Lung (tissue), 12 donors: ENCODE results near the gene MPND. TPM values are rescaled to one million over a fixed set of nuclear protein-coding genes. Genes with fewer than 3 reads are reported as not detected.

Experiments
- ATAC-seq: fragments of 200-7000 bp; cut with Tn5 transposase; one replicate; pipeline ENCODE4 v1.9.1; 2020; ENCODE audit warnings: moderate number of reproducible peaks; ENCODE audit not compliant: insufficient read depth, low FRiP score
- DNase-seq, 3 donors: peaks; one replicate each; pipeline ENCODE4 v3.0.0-alpha.2; 2013 to 2017
- H3K27ac ChIP-seq, 2 donors: one replicate each; pipeline ENCODE4 v1.5.1; 2013; ENCODE audit warnings: mild to moderate bottlenecking in 2 of 2, moderate library complexity in 2 of 2, control low read depth in 1 of 2, inconsistent platforms in 1 of 2, low read depth in 1 of 2, low read length in 1 of 2
- H3K27me3 ChIP-seq, 3 donors: one replicate each; pipeline ENCODE4 v1.5.1; 2013; ENCODE audit warnings: low read length in 2 of 3; ENCODE audit not compliant: control insufficient read depth in 3 of 3, insufficient read depth in 3 of 3
- H3K36me3 ChIP-seq, 4 donors: one replicate each; pipeline ENCODE4 v1.5.1; 2013; ENCODE audit warnings: low read length in 4 of 4, mild to moderate bottlenecking in 1 of 4, moderate library complexity in 1 of 4; ENCODE audit not compliant: control insufficient read depth in 4 of 4, insufficient read depth in 4 of 4
- H3K4me1 ChIP-seq, 5 donors: one replicate each; pipeline ENCODE4 v1.5.1; 2013; ENCODE audit warnings: low read length in 5 of 5, mild to moderate bottlenecking in 2 of 5, moderate library complexity in 1 of 5; ENCODE audit not compliant: control insufficient read depth in 5 of 5, insufficient read depth in 5 of 5
- H3K4me3 ChIP-seq: one replicate; pipeline ENCODE4 v1.5.1; 2013; ENCODE audit warnings: mild to moderate bottlenecking, control low read depth, moderate library complexity
- H3K9ac ChIP-seq, 2 donors: one replicate each; pipeline ENCODE4 v1.5.1; 2013; ENCODE audit warnings: low read length in 2 of 2, control low read depth in 1 of 2; ENCODE audit not compliant: insufficient read depth in 1 of 2
- H3K9me3 ChIP-seq, 4 donors: one replicate each; pipeline ENCODE4 v1.5.1; 2013; ENCODE audit warnings: low read length in 3 of 4, mild to moderate bottlenecking in 1 of 4, moderate library complexity in 1 of 4; ENCODE audit not compliant: control insufficient read depth in 4 of 4, insufficient read depth in 3 of 4
- CTCF ChIP-seq: IDR thresholded peaks from 2 replicates; pipeline ENCODE4 v1.5.1; 2012; ENCODE audit warnings: mild to moderate bottlenecking; ENCODE audit errors: control extremely low read depth, extremely low read depth
- WGBS, 2 donors: extraction: QIAGEN DNeasy Blood & Tissue Kit; methylation state at CpG; one replicate each; pipeline ENCODE4 v1.1.7; 2013; 5-methylcytosine and 5-hydroxymethylcytosine counted together
- polyA plus RNA-seq, 2 donors: library from polyadenylated mRNA; stranded (reverse); fragments of 200-250 nt; gene quantifications; one replicate each; pipeline ENCODE4 v1.2.1, GENCODE V29; 2013
- total RNA-seq, 2 donors: library from RNA; depleted of rRNA in 1 of 2; stranded (reverse); fragments of >200 nt in 1 of 2; gene quantifications; one replicate each; pipeline ENCODE4 v1.2.1, GENCODE V29; 2014 to 2021
- donor health status: control.
- donor health status: control.
- donor health status: Bipolar disorder and iron deficiency.
- donor health status: healthy.
- donor health status: DM: yes; HTN: yes; CAD: no.

MPND gene
- total and polyA plus RNA-seq, 4 donors, result 9.1 to 32.3 (median 24.6) TPM

- no peak for TF ChIP-seq CTCF
- WGBS, 2 donors, result 90 to 93% methylated on average over 9 of the region's 9 CpGs
Measured at GRCh38 chr19:4316956-4317355, 26.4 kb upstream of the MPND start.

GRCh38 chr19:4318460-4318859 lies 24.9 kb upstream of the MPND start:
- H3K27ac ChIP-seq, result no peak overlapping the region
- ATAC-seq (no peak), DNase-seq (no peak)
- no peaks in the 10 kb centered on the region for H3K9me3 ChIP-seq
- TF ChIP-seq CTCF, result no peak
- no peak overlapping the region for H3K9ac ChIP-seq
- no peaks in the 10 kb centered on the region for H3K36me3 ChIP-seq
- H3K4me1 ChIP-seq, result no peaks in the 10 kb centered on the region
- no peaks in the 10 kb centered on the region for H3K27me3 ChIP-seq
- 92 to 98% methylated on average over 7 of the region's 7 CpGs for WGBS, 2 donors
- H3K4me3 ChIP-seq, result no peak overlapping the region

More at GRCh38 chr19:4316956-4317355, 26.4 kb upstream of the MPND start:
- Histone ChIP-seq H3K9me3 (peaks cover 0 to under 1% (median 0%) of the 10 kb centered on the region in 4 donors), H3K4me1 (no peaks in the 10 kb centered on the region), H3K4me3 (no peak overlapping the region), H3K27me3 (no peaks in the 10 kb centered on the region), H3K9ac (no peak overlapping the region), H3K27ac (no peak overlapping the region), H3K36me3 (no peaks in the 10 kb centered on the region)
- no peak for DNase-seq
- ATAC-seq, result no peak

GRCh38 chr19:4319067-4319718 lies 24.2 kb upstream of the MPND start:
- H3K36me3 ChIP-seq, result no peaks in the 10 kb centered on the region
- 96 to 100% methylated on average over 2 of the region's 2 CpGs for WGBS, 2 donors
- no peak overlapping the region for H3K4me3 ChIP-seq
- no peak for TF ChIP-seq CTCF
- H3K9me3 ChIP-seq, result no peaks in the 10 kb centered on the region
- H3K27ac ChIP-seq, result no peak overlapping the region
- no peak for ATAC-seq
- H3K4me1 ChIP-seq, result no peaks in the 10 kb centered on the region
- DNase-seq, result no peak
- no peak overlapping the region for H3K9ac ChIP-seq
- H3K27me3 ChIP-seq, result no peaks in the 10 kb centered on the region

GRCh38 chr19:4320419-4320818 lies 22.9 kb upstream of the MPND start:
- Histone ChIP-seq H3K4me1 (no peaks in the 10 kb centered on the region), H3K9me3 (no peaks in the 10 kb centered on the region), H3K9ac (no peak overlapping the region), H3K4me3 (no peak overlapping the region), H3K36me3 (no peaks in the 10 kb centered on the region), H3K27ac (no peak overlapping the region), H3K27me3 (no peaks in the 10 kb centered on the region)
- DNase-seq, result no peak
- no peak for ATAC-seq
- no peak for TF ChIP-seq CTCF
- 94 to 97% methylated on average over 2 of the region's 2 CpGs for WGBS, 2 donors
